Ovary (tissue), 9 donors: ENCODE measurements around the gene GLI3. TPM values are rescaled to one million over a fixed set of nuclear protein-coding genes. Genes with fewer than 3 reads are reported as not detected.

Experiments used
- DNase-seq, 5 donors: peaks; one replicate each; pipeline ENCODE4 v3.0.0-alpha.2; 2019 to 2020
- H3K27ac ChIP-seq, 2 donors: fragments of 200-600 bp; one replicate each; pipeline versions ENCODE4 v1.5.1 to v1.8.0; 2019 to 2022
- H3K27me3 ChIP-seq: fragments of 200-600 bp; one replicate; pipeline ENCODE4 v1.8.0; 2022
- H3K36me3 ChIP-seq: fragments of 200-600 bp; sonication (generic); one replicate; pipeline ENCODE4 v1.5.1; 2019
- H3K4me1 ChIP-seq: one replicate; pipeline ENCODE4 v1.8.1; 2013; ENCODE audit warnings: mild to moderate bottlenecking, moderate library complexity; ENCODE audit not compliant: insufficient read depth
- H3K4me3 ChIP-seq: fragments of 200-600 bp; sonication (generic); one replicate; pipeline ENCODE4 v1.5.1; 2017
- H3K9me3 ChIP-seq, 2 donors: fragments of 200-600 bp in 1 of 2; sonication (generic) in 1 of 2; one replicate each; pipeline versions ENCODE4 v1.5.1 to v1.8.1; 2013 to 2019; ENCODE audit warnings: mild to moderate bottlenecking in 1 of 2, moderate library complexity in 1 of 2
- EP300 ChIP-seq: sonication (generic); formaldehyde crosslinking; IDR thresholded peaks from one replicate; pipeline ENCODE4 v1.6.1; 2017; ENCODE audit warnings: antibody characterized with exemption
- POLR2A ChIP-seq: fragments of 450-650 bp; IDR thresholded peaks from one replicate; pipeline ENCODE4 v1.6.1; 2017; ENCODE audit warnings: antibody characterized with exemption, mild to moderate bottlenecking, moderate library complexity
- WGBS, 3 donors: extraction: QIAGEN DNeasy Blood & Tissue Kit in 1 of 3; methylation state at CpG; one replicate each; pipeline versions ENCODE4 v1.1.5 to v1.1.7; 2013 to 2017; 5-methylcytosine and 5-hydroxymethylcytosine counted together
- intact Hi-C, 4 donors: fragments of 100-400 bp; cut with DNase I; formaldehyde crosslinking; loops; one replicate each; pipeline versions ENCODE4 v1.11.0 to v1.15.1; 2022 to 2023
- polyA plus RNA-seq, 2 donors: library from polyadenylated mRNA; stranded (reverse); fragments of 200-250 nt in 1 of 2; fragments of 350-450 nt in 1 of 2; fragmentation: Illumina TruSeq in 1 of 2; extraction: RNeasy Lipid Tissue Mini Kit (QIAGEN cat#74804) in 1 of 2; gene quantifications; one replicate each; pipeline ENCODE4 v1.2.3, GENCODE V29; 2013 to 2014
- total RNA-seq, 7 donors: library from RNA; depleted of rRNA in 2 of 7; stranded (reverse); fragments of >200 nt in 2 of 7; fragmentation: NEBNext Ultra II Directional in 3 of 7; extraction: Animal tissue kit (Norgen Biotek cat#: 25700) in 3 of 7; gene quantifications; one replicate each; pipeline versions ENCODE4 v1.1.0 to v1.2.4, GENCODE V29; 2016 to 2023
- TF ChIP-seq, protein P1 (sequence below), 3 donors: fragments of 450-650 bp in 2 of 3; fragments of 200-600 bp in 1 of 3; IDR thresholded peaks; one replicate each; pipeline versions ENCODE4 v1.5.1 to v1.8.0; 2016 to 2022; ENCODE audit warnings: antibody characterized with exemption in 3 of 3, mild to moderate bottlenecking in 1 of 3
- donor health status: DM: no; HTN: no; CAD: no; lungs with moderate emphysema.
- donor health status: DM: no; HTN: no; CAD: no.
- donor health status: Bipolar disorder and iron deficiency.
- donor health status: DM: yes; HTN: yes; CAD: no.
- donor health status: DM: no; HTN: no; CAD: no.
- donor health status: DM: yes; HTN: yes; CAD: no.

GLI3 gene
- total and polyA plus RNA-seq, 9 donors, result 9.5 to 67.1 (median 50.5) TPM

DNA sequence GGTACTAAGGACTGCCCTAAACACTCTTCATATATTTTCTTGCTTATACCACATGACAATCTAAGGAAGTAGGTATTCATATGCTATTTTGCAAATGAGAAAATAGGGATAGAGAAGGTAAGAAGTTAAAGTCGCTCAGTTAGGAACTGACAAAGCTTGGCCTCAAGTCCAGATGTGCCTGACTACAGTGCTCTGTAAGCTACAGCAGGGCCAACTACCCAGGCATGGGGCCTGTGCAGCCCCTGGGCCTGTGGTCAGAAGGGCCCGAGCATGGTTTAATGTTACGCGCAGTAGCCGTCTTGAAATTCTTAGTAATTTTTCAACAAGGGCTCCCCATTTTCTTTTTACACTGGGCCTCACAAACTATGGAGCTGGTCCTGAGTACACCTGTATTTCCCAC lies 146.2 kb downstream of the GLI3 start:
- DNase-seq, result no peak
- H3K27me3 ChIP-seq, result no peaks in the 10 kb centered on the region
- H3K4me1 ChIP-seq, result peaks cover 6% of the 10 kb centered on the region
- TF ChIP-seq POLR2A (no peak), EP300 (no peak)
- TF ChIP-seq, protein P1, sequence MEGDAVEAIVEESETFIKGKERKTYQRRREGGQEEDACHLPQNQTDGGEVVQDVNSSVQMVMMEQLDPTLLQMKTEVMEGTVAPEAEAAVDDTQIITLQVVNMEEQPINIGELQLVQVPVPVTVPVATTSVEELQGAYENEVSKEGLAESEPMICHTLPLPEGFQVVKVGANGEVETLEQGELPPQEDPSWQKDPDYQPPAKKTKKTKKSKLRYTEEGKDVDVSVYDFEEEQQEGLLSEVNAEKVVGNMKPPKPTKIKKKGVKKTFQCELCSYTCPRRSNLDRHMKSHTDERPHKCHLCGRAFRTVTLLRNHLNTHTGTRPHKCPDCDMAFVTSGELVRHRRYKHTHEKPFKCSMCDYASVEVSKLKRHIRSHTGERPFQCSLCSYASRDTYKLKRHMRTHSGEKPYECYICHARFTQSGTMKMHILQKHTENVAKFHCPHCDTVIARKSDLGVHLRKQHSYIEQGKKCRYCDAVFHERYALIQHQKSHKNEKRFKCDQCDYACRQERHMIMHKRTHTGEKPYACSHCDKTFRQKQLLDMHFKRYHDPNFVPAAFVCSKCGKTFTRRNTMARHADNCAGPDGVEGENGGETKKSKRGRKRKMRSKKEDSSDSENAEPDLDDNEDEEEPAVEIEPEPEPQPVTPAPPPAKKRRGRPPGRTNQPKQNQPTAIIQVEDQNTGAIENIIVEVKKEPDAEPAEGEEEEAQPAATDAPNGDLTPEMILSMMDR (IDR thresholded peaks at IDR 0.05), result no peak
- 87 to 99% (median 93%) methylated on average over 5 of the region's 5 CpGs for WGBS, 3 donors
- no peak overlapping the region for H3K27ac ChIP-seq
- intact Hi-C loops, result no loop called here
- no peak overlapping the region for H3K4me3 ChIP-seq
- H3K9me3 ChIP-seq, result no peaks in the 10 kb centered on the region
- H3K36me3 ChIP-seq, result no peaks in the 10 kb centered on the region

DNA sequence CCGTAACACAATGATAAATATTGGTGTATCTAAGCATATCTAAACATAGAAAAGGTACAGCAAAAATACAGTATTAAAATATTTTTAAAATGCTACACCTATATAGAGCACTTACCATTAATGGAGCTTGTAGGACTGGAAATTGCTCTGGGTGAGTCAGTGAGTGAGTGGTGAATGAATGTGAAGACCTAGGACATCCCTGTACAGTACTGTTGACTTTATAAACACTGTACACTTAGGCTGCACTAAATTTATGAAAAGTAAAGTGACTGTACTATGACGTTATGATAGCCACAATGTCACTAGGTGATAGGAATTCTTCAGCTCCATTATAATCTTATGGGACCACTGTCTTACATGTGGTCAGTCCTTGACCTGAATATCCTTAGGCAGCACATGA lies 147.0 kb downstream of the GLI3 start:
- H3K27ac ChIP-seq, result no peak overlapping the region
- no peak for DNase-seq
- no peaks in the 10 kb centered on the region for H3K9me3 ChIP-seq
- intact Hi-C loops, result no loop called here
- no peaks in the 10 kb centered on the region for H3K27me3 ChIP-seq
- no peaks in the 10 kb centered on the region for H3K36me3 ChIP-seq
- no peak for TF ChIP-seq POLR2A
- TF ChIP-seq, protein P1 (IDR thresholded peaks at IDR 0.05), result no peak
- no peak for TF ChIP-seq EP300
- H3K4me1 ChIP-seq, result peaks cover 6% of the 10 kb centered on the region
- no peak overlapping the region for H3K4me3 ChIP-seq
- WGBS, 3 donors, result 93 to 97% (median 93%) methylated on average over 2 of the region's 2 CpGs

GRCh38 chr7:42087616-42088015 lies 149.4 kb downstream of the GLI3 start:
- H3K27me3 ChIP-seq, result no peaks in the 10 kb centered on the region
- no peak overlapping the region for H3K27ac ChIP-seq
- 85 to 90% (median 89%) methylated on average over 2 of the region's 2 CpGs for WGBS, 3 donors
- DNase-seq, result no peak
- TF ChIP-seq, protein P1 (IDR thresholded peaks at IDR 0.05), result no peak
- TF ChIP-seq POLR2A (no peak), EP300 (no peak)
- no peaks in the 10 kb centered on the region for H3K9me3 ChIP-seq
- H3K4me3 ChIP-seq, result no peak overlapping the region
- intact Hi-C loops, result no loop called here
- H3K4me1 ChIP-seq, result peaks cover 7% of the 10 kb centered on the region
- H3K36me3 ChIP-seq, result no peaks in the 10 kb centered on the region

DNA sequence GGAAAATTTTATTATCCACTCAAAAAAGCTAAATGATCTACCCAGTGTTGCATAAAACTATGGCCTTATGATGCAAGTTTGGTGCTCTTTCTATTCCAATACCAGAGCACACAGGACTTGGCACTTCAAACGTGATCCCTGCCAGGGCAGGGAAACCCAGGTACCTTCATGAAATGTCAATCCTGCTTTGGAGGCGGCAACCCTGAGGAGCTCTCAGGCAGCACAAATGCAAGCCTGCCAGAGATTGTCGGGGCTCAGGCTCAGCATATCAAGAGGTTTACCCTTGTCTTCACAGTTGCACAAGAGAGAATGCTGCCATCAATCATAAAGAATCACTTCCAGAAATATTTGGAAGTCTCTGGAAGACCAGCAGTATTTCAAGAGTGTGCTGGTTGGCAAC lies 151.5 kb downstream of the GLI3 start:
- DNase-seq, result no peak
- TF ChIP-seq, protein P1 (IDR thresholded peaks at IDR 0.05), result no peak
- TF ChIP-seq POLR2A (no peak), EP300 (no peak)
- H3K4me1 ChIP-seq, result peaks cover 1% of the 10 kb centered on the region
- no peaks in the 10 kb centered on the region for H3K9me3 ChIP-seq
- no peak overlapping the region for H3K27ac ChIP-seq
- intact Hi-C loops, result no loop called here
- 66 to 85% (median 83%) methylated on average over 3 of the region's 3 CpGs for WGBS, 3 donors
- H3K27me3 ChIP-seq, result no peaks in the 10 kb centered on the region
- no peak overlapping the region for H3K4me3 ChIP-seq
- H3K36me3 ChIP-seq, result no peaks in the 10 kb centered on the region

DNA sequence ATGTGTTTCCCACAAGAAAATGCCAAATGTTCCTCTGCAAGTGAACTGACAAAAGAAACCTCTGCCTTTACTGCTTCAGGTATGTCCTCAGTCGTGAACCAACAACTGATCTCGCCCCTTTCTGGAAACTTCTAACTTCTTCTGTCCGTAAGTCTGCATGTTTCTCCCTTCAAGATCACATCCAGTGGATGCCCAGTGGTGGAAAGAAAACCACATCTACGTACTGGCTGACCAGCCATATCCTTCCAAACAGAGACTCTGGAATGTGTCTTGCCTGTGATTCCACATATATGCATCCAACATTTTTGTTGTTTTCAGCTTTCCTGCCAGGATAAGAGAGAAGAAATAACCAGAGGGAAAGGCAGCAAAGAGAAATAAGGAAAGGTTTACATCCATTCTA lies 152.7 kb downstream of the GLI3 start:
- intact Hi-C loops, result no loop called here
- Histone ChIP-seq H3K27ac (no peak overlapping the region), H3K27me3 (no peaks in the 10 kb centered on the region), H3K36me3 (no peaks in the 10 kb centered on the region), H3K9me3 (no peaks in the 10 kb centered on the region), H3K4me1 (peaks cover 1% of the 10 kb centered on the region), H3K4me3 (no peak overlapping the region)
- 71 to 86% (median 80%) methylated on average over 4 of the region's 4 CpGs for WGBS, 3 donors
- TF ChIP-seq EP300, result no peak
- TF ChIP-seq POLR2A, result no peak
- TF ChIP-seq, protein P1 (IDR thresholded peaks at IDR 0.05), result no peak
- no peak for DNase-seq
